Stimulated activated CD4-positive, alpha-beta T cell treated with anti-CD3 and anti-CD28 coated beads, Interleukin-2, amount 100 ng/mL, for 4 hours (primary cell): ENCODE measurements around the gene PTH1R.

Source experiments
- DNase-seq: peaks from one replicate; pipeline ENCODE4 v3.0.0-alpha.2; 2020; ENCODE audit warnings: low read depth

PTH1R gene

GRCh38 chr3:46930166-46930944 is 52.8 kb downstream of the PTH1R start:
- DNase-seq, result no peak

- no peak for DNase-seq
Measured at GRCh38 chr3:46930945-46931403, 53.5 kb downstream of the PTH1R start.

GRCh38 chr3:46931631-46932331 is 54.3 kb downstream of the PTH1R start:
- no peak for DNase-seq

- no peak for DNase-seq
Measured at GRCh38 chr3:46932455-46933225, 55.1 kb downstream of the PTH1R start.

GRCh38 chr3:46933261-46933660 is 55.7 kb downstream of the PTH1R start:
- no peak for DNase-seq

- DNase-seq, result no peak
Measured at GRCh38 chr3:46934072-46934471, 56.6 kb downstream of the PTH1R start.

- DNase-seq, result no peak
Measured at GRCh38 chr3:46934498-46935167, 57.1 kb downstream of the PTH1R start.

- DNase-seq, result no peak
Measured at GRCh38 chr3:46935168-46935858, 57.8 kb downstream of the PTH1R start.

- DNase-seq, result no peak
Measured at GRCh38 chr3:46935989-46936558, 58.6 kb downstream of the PTH1R start.

GRCh38 chr3:46936733-46937250 is 59.3 kb downstream of the PTH1R start:
- DNase-seq, result no peak

GRCh38 chr3:46938118-46938517 is 60.6 kb downstream of the PTH1R start:
- DNase-seq, result no peak

- no peak for DNase-seq
Measured at GRCh38 chr3:46939578-46940445, 62.3 kb downstream of the PTH1R start.

- no peak for DNase-seq
Measured at GRCh38 chr3:46942076-46942475, 64.6 kb downstream of the PTH1R start.

- DNase-seq, result no peak
Measured at GRCh38 chr3:46942481-46943236, 65.1 kb downstream of the PTH1R start.

- no peak for DNase-seq
Measured at GRCh38 chr3:46943237-46944187, 66.0 kb downstream of the PTH1R start.

- DNase-seq, result no peak
Measured at GRCh38 chr3:46944191-46944590, 66.7 kb downstream of the PTH1R start.

GRCh38 chr3:46946416-46946815 is 68.9 kb downstream of the PTH1R start:
- DNase-seq, result no peak
